Ovary (tissue), 3 donors: ENCODE measurements around the gene KHDRBS1.

Source experiments
- EP300 ChIP-seq: sonication (generic); formaldehyde crosslinking; IDR thresholded peaks from one replicate; pipeline ENCODE4 v1.6.1; 2017; ENCODE audit warnings: antibody characterized with exemption
- TF ChIP-seq, protein P1 (sequence below), 3 donors: fragments of 450-650 bp in 2 of 3; fragments of 200-600 bp in 1 of 3; IDR thresholded peaks; one replicate each; pipeline versions ENCODE4 v1.5.1 to v1.8.0; 2016 to 2022; ENCODE audit warnings: antibody characterized with exemption in 3 of 3, mild to moderate bottlenecking in 1 of 3
- donor health status: DM: no; HTN: no; CAD: no.

DNA sequence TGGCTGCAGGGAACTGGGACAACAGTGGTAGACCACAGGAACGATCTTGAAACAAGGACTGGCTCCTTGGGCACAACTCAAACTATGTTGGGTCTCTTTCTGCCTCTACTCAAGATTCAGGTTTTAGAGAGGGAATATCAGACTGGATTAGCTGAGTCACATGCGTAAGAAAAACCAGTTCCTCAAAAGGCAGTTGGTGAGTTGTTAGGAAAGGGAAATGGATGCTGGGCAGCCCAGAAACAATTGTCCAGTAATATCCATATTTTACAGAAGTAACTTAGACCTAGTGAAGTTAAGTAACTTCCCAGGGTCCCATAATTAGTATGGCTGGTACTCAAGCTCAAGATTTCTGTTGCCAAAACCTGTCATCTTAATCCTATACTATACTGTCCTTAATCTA, 32.1 kb downstream of the KHDRBS1 start:
- TF ChIP-seq, protein P1, sequence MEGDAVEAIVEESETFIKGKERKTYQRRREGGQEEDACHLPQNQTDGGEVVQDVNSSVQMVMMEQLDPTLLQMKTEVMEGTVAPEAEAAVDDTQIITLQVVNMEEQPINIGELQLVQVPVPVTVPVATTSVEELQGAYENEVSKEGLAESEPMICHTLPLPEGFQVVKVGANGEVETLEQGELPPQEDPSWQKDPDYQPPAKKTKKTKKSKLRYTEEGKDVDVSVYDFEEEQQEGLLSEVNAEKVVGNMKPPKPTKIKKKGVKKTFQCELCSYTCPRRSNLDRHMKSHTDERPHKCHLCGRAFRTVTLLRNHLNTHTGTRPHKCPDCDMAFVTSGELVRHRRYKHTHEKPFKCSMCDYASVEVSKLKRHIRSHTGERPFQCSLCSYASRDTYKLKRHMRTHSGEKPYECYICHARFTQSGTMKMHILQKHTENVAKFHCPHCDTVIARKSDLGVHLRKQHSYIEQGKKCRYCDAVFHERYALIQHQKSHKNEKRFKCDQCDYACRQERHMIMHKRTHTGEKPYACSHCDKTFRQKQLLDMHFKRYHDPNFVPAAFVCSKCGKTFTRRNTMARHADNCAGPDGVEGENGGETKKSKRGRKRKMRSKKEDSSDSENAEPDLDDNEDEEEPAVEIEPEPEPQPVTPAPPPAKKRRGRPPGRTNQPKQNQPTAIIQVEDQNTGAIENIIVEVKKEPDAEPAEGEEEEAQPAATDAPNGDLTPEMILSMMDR (IDR thresholded peaks at IDR 0.05) = no peak
- no peak for TF ChIP-seq EP300
